PC-3 (cell line): ENCODE measurements around the gene STAMBPL1.

Experiments used
- EZH2 ChIP-seq: fragments of 300-600 bp; sonication (generic); IDR thresholded peaks from one replicate; pipeline ENCODE4 v1.6.1; 2017; ENCODE audit warnings: antibody characterized with exemption, mild to moderate bottlenecking, low read length; ENCODE audit not compliant: unreplicated experiment
- TF ChIP-seq, protein P1 (sequence below): fragments of 300-600 bp; sonication (generic); conservative IDR thresholded peaks from 2 replicates; pipeline ENCODE4 v1.5.1; 2017; ENCODE audit warnings: antibody characterized with exemption, low read depth, mild to moderate bottlenecking, low read length

DNA sequence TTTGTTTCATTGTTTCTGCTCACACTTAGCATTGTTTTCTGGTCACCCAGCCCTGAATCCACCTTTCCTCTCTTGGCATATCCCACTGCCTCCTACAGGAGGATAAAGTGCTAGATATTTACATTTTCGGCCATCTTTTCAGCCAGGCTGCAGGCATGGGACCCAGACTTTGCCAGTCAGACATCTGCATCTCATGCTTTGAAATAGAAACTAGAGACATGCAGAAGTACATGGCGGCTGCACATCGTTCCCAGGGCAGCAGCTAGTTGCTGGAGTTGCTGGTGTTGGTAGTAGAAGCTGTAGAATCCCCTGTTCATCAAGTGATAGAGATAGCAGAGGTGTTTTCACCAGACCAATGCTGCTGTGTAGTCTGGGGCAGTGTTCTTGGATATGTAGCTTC is 18.7 kb downstream of the STAMBPL1 start:
- TF ChIP-seq, protein P1, sequence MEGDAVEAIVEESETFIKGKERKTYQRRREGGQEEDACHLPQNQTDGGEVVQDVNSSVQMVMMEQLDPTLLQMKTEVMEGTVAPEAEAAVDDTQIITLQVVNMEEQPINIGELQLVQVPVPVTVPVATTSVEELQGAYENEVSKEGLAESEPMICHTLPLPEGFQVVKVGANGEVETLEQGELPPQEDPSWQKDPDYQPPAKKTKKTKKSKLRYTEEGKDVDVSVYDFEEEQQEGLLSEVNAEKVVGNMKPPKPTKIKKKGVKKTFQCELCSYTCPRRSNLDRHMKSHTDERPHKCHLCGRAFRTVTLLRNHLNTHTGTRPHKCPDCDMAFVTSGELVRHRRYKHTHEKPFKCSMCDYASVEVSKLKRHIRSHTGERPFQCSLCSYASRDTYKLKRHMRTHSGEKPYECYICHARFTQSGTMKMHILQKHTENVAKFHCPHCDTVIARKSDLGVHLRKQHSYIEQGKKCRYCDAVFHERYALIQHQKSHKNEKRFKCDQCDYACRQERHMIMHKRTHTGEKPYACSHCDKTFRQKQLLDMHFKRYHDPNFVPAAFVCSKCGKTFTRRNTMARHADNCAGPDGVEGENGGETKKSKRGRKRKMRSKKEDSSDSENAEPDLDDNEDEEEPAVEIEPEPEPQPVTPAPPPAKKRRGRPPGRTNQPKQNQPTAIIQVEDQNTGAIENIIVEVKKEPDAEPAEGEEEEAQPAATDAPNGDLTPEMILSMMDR, result no peak
- TF ChIP-seq EZH2, result no peak
